AG10803 (cell line): ENCODE measurements around the gene ZIC4.

Source experiments
- DNase-seq: peaks from one replicate; pipeline ENCODE4 v3.0.0; 2010; ENCODE audit warnings: low read depth
- H3K4me3 ChIP-seq: 2 replicates; pipeline ENCODE4 v1.5.1; 2011; ENCODE audit warnings: mild to moderate bottlenecking, low read length, control low read depth
- TF ChIP-seq, protein P1 (sequence below): conservative IDR thresholded peaks from 2 replicates; pipeline ENCODE4 v1.5.1; 2011; ENCODE audit warnings: mild to moderate bottlenecking, low read length, control low read depth, inconsistent platforms

Gene ZIC4

DNA sequence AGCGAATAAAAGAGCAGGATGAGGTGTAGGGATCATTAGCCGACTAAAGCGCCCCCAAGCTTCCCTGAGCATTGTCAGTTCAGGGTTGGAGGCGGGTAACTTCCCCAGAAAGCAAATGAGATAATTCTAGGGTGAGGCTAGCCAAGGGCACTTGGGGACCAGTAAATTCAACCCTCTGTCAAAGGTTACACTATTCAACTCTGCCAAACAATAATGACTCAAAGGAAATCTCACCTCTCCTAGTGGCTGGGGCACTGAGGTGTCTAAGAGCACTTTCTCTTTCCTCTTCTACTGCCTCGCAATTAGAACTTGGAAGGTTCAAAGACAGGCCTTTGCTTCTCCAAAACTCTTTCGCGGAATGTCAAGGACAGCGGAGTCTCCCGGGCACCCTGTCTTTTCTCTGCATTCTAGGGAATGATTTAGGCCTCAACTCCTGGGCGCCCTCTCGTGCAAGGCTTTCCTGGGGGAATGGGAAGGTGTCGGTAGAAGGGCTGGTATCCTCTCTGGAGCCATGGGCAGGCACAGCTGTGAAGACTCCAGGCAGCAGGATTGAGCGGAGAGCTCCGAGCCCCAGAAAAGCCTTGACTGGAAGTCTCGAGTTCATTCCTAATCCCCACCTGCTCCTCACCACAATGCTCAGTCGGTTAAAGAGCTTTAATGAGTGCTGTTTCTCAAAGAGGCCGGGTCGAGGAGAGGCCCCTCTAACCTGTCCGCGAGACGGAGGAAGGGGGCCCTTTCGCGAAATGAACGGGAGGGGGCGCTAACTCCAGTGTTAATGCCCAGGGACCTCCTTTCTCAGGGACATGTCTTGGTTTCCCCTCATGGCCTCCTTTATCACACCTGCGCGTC, 21.9 kb downstream of the ZIC4 start:
- TF ChIP-seq, protein P1, sequence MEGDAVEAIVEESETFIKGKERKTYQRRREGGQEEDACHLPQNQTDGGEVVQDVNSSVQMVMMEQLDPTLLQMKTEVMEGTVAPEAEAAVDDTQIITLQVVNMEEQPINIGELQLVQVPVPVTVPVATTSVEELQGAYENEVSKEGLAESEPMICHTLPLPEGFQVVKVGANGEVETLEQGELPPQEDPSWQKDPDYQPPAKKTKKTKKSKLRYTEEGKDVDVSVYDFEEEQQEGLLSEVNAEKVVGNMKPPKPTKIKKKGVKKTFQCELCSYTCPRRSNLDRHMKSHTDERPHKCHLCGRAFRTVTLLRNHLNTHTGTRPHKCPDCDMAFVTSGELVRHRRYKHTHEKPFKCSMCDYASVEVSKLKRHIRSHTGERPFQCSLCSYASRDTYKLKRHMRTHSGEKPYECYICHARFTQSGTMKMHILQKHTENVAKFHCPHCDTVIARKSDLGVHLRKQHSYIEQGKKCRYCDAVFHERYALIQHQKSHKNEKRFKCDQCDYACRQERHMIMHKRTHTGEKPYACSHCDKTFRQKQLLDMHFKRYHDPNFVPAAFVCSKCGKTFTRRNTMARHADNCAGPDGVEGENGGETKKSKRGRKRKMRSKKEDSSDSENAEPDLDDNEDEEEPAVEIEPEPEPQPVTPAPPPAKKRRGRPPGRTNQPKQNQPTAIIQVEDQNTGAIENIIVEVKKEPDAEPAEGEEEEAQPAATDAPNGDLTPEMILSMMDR: peak; percentile 15
- DNase-seq: no peak
- H3K4me3 ChIP-seq: no peak overlapping the region

DNA sequence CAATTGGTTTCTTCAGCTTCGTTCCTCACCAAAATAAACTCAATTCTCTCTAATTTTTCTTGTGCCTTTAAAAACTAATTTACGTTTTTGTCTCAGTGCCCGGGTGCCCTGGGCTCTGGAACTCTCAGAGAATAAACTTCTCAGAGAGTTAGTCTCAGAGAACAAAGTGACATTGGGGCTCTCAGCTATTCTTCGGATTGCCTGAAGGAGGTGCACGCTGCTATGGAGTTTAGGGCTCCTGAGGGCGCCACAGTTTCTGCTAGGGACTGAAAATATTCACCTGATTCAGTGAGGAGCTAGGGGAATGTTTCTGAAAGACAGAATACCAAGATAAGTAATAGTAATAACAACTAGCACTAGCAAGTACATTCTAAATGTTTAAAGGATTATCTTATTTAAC, 22.7 kb downstream of the ZIC4 start:
- TF ChIP-seq, protein P1: peak; percentile 34
- no peak for DNase-seq
- H3K4me3 ChIP-seq: no peak overlapping the region

DNA sequence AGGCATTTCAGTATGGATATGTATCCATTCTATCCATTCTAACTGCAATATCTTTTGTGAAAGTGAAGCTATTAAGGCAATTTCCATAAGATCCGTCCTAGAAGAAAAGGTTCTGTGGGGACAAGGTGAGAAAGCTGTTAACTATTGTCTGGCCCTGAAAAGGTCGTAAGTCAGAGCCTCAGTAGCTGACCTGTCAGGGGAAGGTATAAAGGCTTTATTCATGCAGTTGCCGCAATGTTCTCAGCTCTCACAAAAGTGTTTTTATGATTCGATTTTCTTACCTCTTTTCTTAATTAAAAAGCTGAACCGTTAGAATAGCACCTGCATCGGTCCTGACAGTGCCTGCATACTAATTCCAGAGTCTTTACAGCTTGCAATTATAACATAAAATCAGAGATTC, 24.7 kb downstream of the ZIC4 start:
- TF ChIP-seq, protein P1: no peak
- DNase-seq: no peak
- H3K4me3 ChIP-seq: no peak overlapping the region

DNA sequence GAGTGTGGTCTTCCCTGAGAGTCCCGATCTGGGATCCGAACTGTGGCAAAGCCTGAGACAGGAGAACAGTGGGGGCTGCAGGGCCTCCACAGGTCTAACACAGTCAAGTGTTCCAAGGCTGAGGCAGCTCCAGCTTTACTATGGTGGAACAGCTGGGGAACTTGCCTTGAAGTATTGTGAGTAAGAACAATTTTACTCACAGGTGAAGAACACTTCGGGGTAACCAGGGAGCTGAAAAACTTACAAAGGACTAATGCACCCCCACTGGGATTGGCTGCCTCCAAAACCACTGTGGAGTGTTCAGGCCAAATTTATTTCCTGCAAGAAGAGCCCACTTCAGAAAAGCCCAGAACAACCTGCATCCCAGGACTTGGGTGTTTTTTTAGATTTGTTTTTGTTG, 25.4 kb downstream of the ZIC4 start:
- TF ChIP-seq, protein P1: no peak
- DNase-seq: no peak
- no peak overlapping the region for H3K4me3 ChIP-seq

DNA sequence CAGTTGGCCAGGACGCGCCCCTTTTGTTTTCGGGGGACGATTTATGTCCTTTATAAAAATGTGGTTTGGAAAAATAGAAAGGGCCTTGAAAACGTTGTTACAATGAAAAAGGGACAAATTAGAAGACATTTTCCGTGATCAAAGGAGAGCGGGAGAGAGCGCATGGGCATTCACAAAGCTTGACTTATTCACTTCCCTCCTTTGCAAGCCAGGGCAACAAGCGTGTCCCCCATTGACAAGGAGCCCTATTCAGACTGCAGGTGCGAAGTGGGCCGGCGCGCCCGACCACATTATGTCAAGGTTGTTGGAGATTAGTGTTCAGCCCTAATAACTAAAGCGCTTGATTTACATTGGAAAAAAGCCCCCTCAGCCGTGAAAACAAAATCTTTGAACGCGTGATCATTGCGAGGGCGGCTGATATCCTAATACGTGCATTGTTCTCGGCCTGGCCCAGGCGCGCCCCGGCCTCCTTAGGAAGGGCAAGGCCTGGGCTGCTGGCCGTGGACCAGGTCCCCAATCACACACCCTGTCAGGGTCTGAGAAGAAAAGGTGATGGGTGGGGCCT, 25.9 kb downstream of the ZIC4 start:
- TF ChIP-seq, protein P1: no peak
- H3K4me3 ChIP-seq: no peak overlapping the region
- no peak for DNase-seq

DNA sequence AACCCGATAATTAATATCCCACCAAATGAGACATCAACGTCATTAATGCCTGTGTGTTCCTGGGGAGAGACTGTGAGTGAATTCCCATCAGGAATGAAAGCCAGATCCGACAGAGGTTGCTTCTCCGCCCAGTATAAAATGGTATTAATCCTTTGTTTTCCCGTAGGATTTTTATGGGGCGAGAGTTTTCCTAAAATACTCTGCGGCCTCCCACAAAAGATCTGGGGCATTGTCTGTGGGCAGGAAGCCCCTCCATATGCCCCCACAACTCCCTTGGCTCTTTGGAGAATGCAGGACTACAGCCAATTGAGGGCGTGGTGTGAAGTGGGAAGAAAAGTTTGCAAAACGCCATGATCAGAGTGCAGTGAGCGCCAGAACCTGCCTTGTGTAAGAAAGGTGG, 26.7 kb downstream of the ZIC4 start:
- no peak overlapping the region for H3K4me3 ChIP-seq
- TF ChIP-seq, protein P1: no peak
- DNase-seq: no peak
